Neural progenitor cell (in vitro differentiated cells): ENCODE measurements around the gene OPRL1. TPM values are rescaled to one million over a fixed set of nuclear protein-coding genes. Genes with fewer than 3 reads are reported as not detected.

Source experiments
- DNase-seq: peaks from one replicate; pipeline ENCODE4 v3.0.0-alpha.2; 2016; ENCODE audit warnings: low spot score
- H2AFZ ChIP-seq: fragments of 200-600 bp; sonication (generic); replicated peaks from 2 replicates; pipeline ENCODE4 v1.6.1; 2016; ENCODE audit warnings: antibody characterized with exemption
- H3F3A ChIP-seq: fragments of 200-600 bp; sonication (generic); 2 replicates; pipeline ENCODE4 v1.6.1; 2016; ENCODE audit warnings: antibody characterized with exemption, low read depth
- H3K27ac ChIP-seq: fragments of 200-600 bp; sonication (generic); 2 replicates; pipeline ENCODE4 v1.5.1; 2016; ENCODE audit warnings: mild to moderate bottlenecking
- H3K27me3 ChIP-seq: fragments of 200-600 bp; sonication (generic); 2 replicates; pipeline ENCODE4 v1.6.1; 2016; ENCODE audit warnings: mild to moderate bottlenecking, moderate library complexity
- H3K36me3 ChIP-seq: fragments of 200-600 bp; sonication (generic); 2 replicates; pipeline ENCODE4 v1.5.1; 2016
- H3K4me1 ChIP-seq: fragments of 200-600 bp; sonication (generic); 2 replicates; pipeline ENCODE4 v1.6.1; 2016; ENCODE audit warnings: mixed run types
- H3K4me2 ChIP-seq: fragments of 200-600 bp; sonication (generic); 2 replicates; pipeline ENCODE4 v1.6.1; 2016
- H3K4me3 ChIP-seq: fragments of 200-600 bp; sonication (generic); 2 replicates; pipeline ENCODE4 v1.5.1; 2016
- H3K79me2 ChIP-seq: fragments of 200-600 bp; sonication (generic); 2 replicates; pipeline ENCODE4 v1.6.1; 2016; ENCODE audit warnings: low read depth
- H3K9ac ChIP-seq: fragments of 200-600 bp; sonication (generic); 2 replicates; pipeline ENCODE4 v1.6.1; 2016
- H3K9me3 ChIP-seq: fragments of 200-600 bp; sonication (generic); 2 replicates; pipeline ENCODE4 v1.5.1; 2016; ENCODE audit warnings: low read depth
- H4K20me1 ChIP-seq: fragments of 200-600 bp; sonication (generic); 2 replicates; pipeline ENCODE4 v1.6.1; 2016; ENCODE audit warnings: low read depth
- H3K27ac Mint-ChIP-seq: 3 replicates; pipeline ENCODE4 v1.8.0; 2021; ENCODE audit warnings: mixed read lengths
- H3K27me3 Mint-ChIP-seq: 2 replicates; pipeline ENCODE4 v1.8.0; 2022; ENCODE audit warnings: low read depth, mild to moderate bottlenecking, inconsistent platforms, moderate library complexity, mixed read lengths; ENCODE audit not compliant: insufficient read depth
- H3K36me3 Mint-ChIP-seq: 3 replicates; pipeline ENCODE4 v1.8.0; 2021; ENCODE audit warnings: mixed read lengths
- H3K4me1 Mint-ChIP-seq: 3 replicates; pipeline ENCODE4 v1.8.0; 2021; ENCODE audit warnings: mixed read lengths
- H3K4me3 Mint-ChIP-seq: 3 replicates; pipeline ENCODE4 v1.8.0; 2021; ENCODE audit warnings: mild to moderate bottlenecking, moderate library complexity, mixed read lengths
- H3K9me3 Mint-ChIP-seq: 3 replicates; pipeline ENCODE4 v1.8.0; 2020; ENCODE audit warnings: mixed read lengths
- CTCF ChIP-seq: fragments of 200-600 bp; sonication (generic); IDR thresholded peaks from 2 replicates; pipeline ENCODE4 v1.5.1; 2017; ENCODE audit warnings: antibody characterized with exemption, mild to moderate bottlenecking
- EZH2 ChIP-seq: fragments of 200-600 bp; sonication (generic); IDR thresholded peaks from 2 replicates; pipeline ENCODE4 v1.6.1; 2017; ENCODE audit warnings: antibody characterized with exemption, mild to moderate bottlenecking, moderate library complexity
- EZH2phosphoT487 ChIP-seq: fragments of 200-600 bp; sonication (generic); IDR thresholded peaks from 2 replicates; pipeline ENCODE4 v1.6.1; 2017; ENCODE audit warnings: antibody characterized with exemption
- total RNA-seq: library from RNA; depleted of rRNA; stranded (reverse); fragments of >200 nt; gene quantifications from 2 replicates; pipeline ENCODE4 v1.2.3, GENCODE V29; 2015; ENCODE audit warnings: low replicate concordance

OPRL1 gene
- total RNA-seq, 1 donor from 2014 or later = 1.3 TPM

GRCh38 chr20:64041781-64042053 is 38.2 kb upstream of the OPRL1 start:
- Histone ChIP-seq H3K4me2 (peak overlapping the region; percentile 69), H3K27ac (no peak overlapping the region), H4K20me1 (peaks cover 28% of the 10 kb centered on the region), H3F3A (peaks cover 15% of the 10 kb centered on the region), H3K4me3 (no peak overlapping the region), H3K9me3 (no peaks in the 10 kb centered on the region), H3K27me3 (peaks cover 100% of the 10 kb centered on the region), H3K4me1 (peaks cover 21% of the 10 kb centered on the region), H3K36me3 (no peaks in the 10 kb centered on the region), H2AFZ (no peak overlapping the region), H3K79me2 (no peaks in the 10 kb centered on the region), H3K9ac (no peak overlapping the region)
- no peak overlapping the region for H3K4me3 Mint-ChIP-seq
- H3K4me1 Mint-ChIP-seq = peaks cover 11% of the 10 kb centered on the region
- TF ChIP-seq EZH2 (no peak), EZH2phosphoT487 (no peak), CTCF (no peak)
- H3K9me3 Mint-ChIP-seq = no peaks in the 10 kb centered on the region
- peaks cover 68% of the 10 kb centered on the region for H3K27me3 Mint-ChIP-seq
- DNase-seq = no peak
- no peaks in the 10 kb centered on the region for H3K36me3 Mint-ChIP-seq
- H3K27ac Mint-ChIP-seq = no peak overlapping the region

- no peak overlapping the region for H3K9ac ChIP-seq
- no peaks in the 10 kb centered on the region for H3K9me3 ChIP-seq
- no peak overlapping the region for H3K27ac ChIP-seq
- Mint-ChIP-seq H3K4me1 (peaks cover 11% of the 10 kb centered on the region), H3K27me3 (peaks cover 71% of the 10 kb centered on the region), H3K36me3 (no peaks in the 10 kb centered on the region), H3K27ac (no peak overlapping the region), H3K4me3 (no peak overlapping the region), H3K9me3 (no peaks in the 10 kb centered on the region)
- peaks cover 100% of the 10 kb centered on the region for H3K27me3 ChIP-seq
- H3K36me3 ChIP-seq = no peaks in the 10 kb centered on the region
- H3K4me1 ChIP-seq = peaks cover 17% of the 10 kb centered on the region
- peak overlapping the region; percentile 69 for H3K4me2 ChIP-seq
- DNase-seq = peak; percentile 37
- H3K79me2 ChIP-seq = no peaks in the 10 kb centered on the region
- TF ChIP-seq EZH2phosphoT487 (peak; percentile 91), CTCF (no peak), EZH2 (peak; percentile 97)
- H3K4me3 ChIP-seq = peak overlapping the region; percentile 35
- H3F3A ChIP-seq = peaks cover 15% of the 10 kb centered on the region
- H2AFZ ChIP-seq = peak overlapping the region; percentile 19
- H4K20me1 ChIP-seq = peaks cover 26% of the 10 kb centered on the region
These were observed 37.7 kb upstream of the OPRL1 start for GRCh38 chr20:64042054-64042781.

- TF ChIP-seq EZH2 (peak; percentile 36), CTCF (no peak)
- H3K79me2 ChIP-seq = no peaks in the 10 kb centered on the region
These were observed 36.1 kb upstream of the OPRL1 start for GRCh38 chr20:64043768-64044167.

More at GRCh38 chr20:64043768-64044167, 36.1 kb upstream of the OPRL1 start:
- H3K4me2 ChIP-seq = no peak overlapping the region
- H3K9ac ChIP-seq = no peak overlapping the region
- peaks cover 100% of the 10 kb centered on the region for H3K27me3 ChIP-seq
- H2AFZ ChIP-seq = no peak overlapping the region
- H4K20me1 ChIP-seq = peaks cover 24% of the 10 kb centered on the region
- H3K4me1 ChIP-seq = peaks cover 8% of the 10 kb centered on the region
- peak overlapping the region; percentile 35 for H3K4me3 Mint-ChIP-seq
- H3K36me3 Mint-ChIP-seq = no peaks in the 10 kb centered on the region
- peaks cover 71% of the 10 kb centered on the region for H3K27me3 Mint-ChIP-seq
- no peak overlapping the region for H3K27ac Mint-ChIP-seq
- peaks cover 23% of the 10 kb centered on the region for H3F3A ChIP-seq
- H3K9me3 ChIP-seq = no peaks in the 10 kb centered on the region
- peaks cover 8% of the 10 kb centered on the region for H3K4me1 Mint-ChIP-seq
- no peaks in the 10 kb centered on the region for H3K9me3 Mint-ChIP-seq
- H3K27ac ChIP-seq = no peak overlapping the region
- DNase-seq = no peak
- no peak overlapping the region for H3K4me3 ChIP-seq
- no peaks in the 10 kb centered on the region for H3K36me3 ChIP-seq
